HG03354 (cell line): ENCODE results near the gene SPX.

ENCODE experiments used
- ATAC-seq: cut with Tn5 transposase; IDR thresholded peaks from one replicate; pipeline ENCODE4 v1.9.1; 2021; ENCODE audit warnings: mild to moderate bottlenecking; ENCODE audit not compliant: unreplicated experiment, poor library complexity, severe bottlenecking

SPX gene, protein sequence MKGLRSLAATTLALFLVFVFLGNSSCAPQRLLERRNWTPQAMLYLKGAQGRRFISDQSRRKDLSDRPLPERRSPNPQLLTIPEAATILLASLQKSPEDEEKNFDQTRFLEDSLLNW

DNA sequence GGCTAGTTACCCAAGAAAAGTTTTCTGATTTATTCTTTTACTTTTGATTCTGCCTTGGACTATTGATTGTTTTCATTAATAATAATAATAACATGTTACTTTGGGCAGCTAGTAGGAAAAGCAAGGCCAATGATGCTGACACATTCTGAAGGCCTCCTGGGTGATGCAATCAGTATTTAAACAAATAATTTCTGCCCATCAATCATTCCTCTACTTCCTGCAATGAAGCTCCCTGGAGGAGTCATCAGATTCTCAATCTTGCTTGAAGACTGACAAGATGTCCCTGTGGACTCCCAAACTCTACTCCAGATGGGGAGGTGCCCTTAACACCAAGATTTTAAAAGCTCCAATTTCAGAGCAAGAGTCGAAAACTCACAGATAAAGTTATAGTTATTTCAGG, at the start of gene SPX:
Gene SPX, plus strand, starts transcription at position 244 of the 400 bp plus-strand sequence. CDS start 177 bp downstream, outside the sequence.
- ATAC-seq = no peak

DNA sequence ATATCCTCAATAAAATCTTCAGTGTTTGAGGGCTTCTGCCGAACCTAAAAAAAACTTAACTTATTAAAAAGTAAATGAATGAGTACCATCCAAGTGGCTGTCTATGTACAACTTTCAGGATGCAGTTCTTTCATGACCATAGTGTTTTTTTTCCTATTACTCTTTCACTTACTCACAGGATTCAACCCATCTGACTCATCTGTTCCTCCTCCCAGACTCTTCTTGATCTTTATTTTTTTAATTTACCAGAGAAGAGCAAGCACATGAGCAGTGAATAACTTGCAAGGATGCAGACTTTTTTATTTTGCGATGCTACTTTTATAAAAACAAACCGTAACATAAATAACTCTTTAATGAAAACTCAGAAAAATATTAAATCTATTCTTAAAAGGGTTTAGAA, 49.1 kb upstream of the SPX start:
- no peak for ATAC-seq

DNA sequence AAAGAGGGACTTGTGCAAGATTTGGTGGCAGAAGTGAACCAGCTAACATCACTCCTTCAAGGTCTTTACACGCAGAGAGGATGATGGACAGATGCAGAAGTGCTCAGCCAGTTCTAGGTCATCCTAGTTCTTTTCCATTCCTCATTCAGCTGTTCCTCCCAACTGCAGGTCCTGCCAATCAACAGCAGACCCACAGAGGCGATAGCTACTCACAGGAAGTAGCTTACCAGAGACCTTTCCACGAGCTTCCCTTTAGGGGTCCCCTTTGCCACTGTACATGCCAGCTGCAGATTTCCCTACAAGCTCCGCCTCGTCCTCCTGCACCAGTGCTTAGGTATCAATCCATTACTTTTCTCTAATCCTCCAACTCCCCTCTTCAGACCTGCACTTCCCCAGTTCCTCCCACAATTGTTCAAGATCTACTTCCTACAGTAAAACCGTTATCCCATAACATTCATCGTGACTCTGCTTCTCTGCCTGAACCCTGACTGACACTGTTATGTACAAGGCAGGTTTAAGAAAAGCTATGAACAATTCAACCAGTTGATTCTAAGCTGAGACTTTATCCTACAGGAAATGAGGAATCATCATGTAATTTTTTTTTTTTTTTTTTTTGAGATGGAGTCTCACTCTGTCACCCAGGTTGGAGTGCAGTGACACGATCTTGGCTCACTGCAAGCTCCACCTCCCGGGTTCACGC, 47.2 kb upstream of the SPX start:
- ATAC-seq = no peak

DNA sequence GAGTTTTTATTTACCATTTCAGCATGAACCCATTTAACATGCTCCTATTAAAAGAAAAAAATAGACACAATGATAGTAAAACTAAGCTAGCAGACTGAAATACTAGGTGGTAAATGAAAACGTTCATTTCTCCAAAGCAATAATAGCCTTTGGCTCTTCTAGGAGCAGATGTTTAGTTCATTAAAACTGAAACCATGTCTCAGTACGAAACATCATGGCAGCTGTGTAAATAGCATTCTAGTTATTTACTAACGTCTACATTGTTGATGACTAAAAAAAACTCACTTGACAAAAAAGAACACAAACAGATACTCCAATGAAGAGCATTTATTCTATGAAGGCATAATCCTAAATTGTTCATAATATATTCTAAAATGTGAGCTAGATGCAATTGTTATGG, 42.6 kb upstream of the SPX start:
- no peak for ATAC-seq

DNA sequence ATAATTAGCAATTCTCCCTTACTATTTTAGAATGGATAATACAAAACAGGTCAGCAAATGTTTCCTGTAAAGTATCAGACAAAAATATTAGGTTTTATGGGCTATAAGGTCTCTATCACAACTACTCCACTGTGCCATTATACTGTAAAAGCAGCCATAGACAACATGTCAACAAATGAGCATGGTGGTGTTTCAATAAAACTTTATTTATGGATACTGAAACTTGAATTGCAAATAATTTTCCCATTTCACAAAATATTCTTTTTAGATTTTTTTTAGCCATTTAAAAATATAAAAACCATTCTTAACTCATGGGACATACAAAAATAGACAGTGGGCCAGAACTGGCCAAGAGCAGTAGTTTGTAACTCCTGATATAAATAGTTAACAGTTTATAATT, 40.1 kb upstream of the SPX start:
- ATAC-seq = no peak

DNA sequence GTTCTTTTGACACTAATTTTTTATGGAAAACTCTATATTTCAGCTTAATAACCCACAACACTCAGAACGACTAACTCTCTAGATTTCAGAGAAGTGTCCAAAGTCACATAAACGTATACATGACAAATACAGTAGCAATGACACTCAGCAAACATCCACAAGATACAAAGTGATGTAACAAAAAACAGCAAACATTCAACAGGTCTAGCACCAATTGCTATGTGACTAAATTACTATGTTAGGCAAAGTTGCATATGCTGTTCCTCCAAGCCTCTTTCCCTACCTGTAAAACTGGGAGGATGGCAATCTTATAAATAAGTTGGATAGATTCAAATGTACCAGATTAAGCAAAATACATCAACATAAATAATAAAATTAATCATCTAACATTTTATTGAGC, 26.3 kb upstream of the SPX start:
- no peak for ATAC-seq

DNA sequence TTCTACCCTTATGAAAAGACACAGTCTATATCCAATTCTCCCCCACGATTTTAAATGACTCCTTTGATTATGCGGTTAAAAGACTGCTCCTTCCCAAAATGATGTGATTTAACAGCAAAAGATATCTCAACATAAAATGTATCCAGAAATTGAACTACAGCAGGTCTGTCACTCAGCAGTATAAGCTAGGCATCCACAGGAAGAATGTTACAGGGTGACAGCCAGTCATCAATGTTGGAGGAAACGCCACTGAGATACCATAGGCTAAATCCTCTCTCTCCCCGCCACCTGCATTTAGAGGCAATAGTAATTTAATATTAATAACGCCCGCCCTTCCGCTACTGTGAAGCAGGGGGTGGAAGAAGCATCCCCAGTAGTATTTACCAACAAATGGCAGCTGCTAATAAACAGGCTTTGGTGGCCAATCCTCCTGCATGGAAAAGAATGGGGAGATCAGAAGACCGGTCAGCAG, 25.3 kb upstream of the SPX start:
- ATAC-seq = no peak

DNA sequence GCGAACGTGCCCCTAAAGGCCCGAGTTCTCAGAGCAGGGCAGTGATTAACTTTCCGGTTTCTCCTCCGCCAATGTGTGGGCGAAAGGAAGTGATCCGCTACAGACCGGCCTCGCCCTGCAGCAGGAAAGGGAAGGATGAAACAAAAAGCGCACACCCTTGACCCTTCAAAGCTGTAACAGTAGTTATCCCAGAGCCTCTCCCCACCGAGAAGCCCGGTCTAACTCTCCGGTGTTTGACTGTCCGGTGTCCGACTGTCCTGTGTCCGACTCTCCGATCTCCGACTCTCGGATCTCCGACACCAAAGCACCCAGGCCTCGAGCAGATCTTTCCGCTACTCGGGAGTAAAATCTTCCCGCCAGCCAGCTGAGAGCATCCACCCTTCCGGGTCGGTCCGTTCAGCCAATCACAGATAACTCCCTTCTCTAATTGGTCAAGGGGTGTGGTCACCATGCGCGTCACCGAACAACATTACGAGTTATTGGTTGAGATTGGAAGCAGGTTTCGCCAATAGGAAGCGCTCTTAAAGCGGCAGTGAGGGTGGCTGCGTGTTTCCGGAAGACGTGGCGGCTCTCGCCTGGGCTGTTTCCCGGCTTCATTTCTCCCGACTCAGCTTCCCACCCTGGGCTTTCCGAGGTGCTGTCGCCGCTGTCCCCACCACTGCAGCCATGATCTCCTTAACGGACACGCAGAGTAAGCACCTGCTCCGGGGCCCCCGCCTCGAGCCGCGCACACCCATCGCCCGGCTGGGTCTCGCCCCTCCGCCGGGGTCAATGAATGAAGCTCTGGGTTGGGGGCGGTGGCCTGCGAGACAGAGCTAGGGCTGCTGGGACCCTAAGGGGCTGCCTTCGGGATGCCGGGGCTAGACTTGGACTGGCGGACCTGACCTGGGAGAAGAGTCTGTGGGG, 24.6 kb upstream of the SPX start, which contains the start of the genes GOLT1B and RECQL:
Gene GOLT1B, plus strand, starts transcription at position 532 of the 906 bp plus-strand sequence. Its CDS starts 135 bp downstream, at position 667.
Gene RECQL, minus strand, starts transcription at position 378 of the 906 bp plus-strand sequence. CDS start 2,065 bp downstream, outside the sequence.
- ATAC-seq = peak; percentile 98

DNA sequence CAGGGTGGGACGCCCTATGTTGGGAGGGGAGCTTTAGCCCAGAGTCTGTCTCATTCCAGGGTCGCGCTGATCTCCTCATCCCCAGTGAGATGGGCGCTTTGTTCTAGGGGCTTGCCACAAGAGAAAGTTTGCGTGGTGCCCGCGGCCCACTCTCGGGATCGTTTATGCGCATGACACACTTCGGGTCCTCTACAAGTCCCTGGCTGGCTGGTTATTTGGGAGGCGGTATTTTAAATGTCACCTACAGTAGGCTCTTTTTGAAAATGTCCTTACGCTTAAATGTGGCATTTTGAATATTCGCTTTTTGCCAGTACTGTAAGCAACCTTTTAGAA, 24.0 kb upstream of the SPX start:
- no peak for ATAC-seq

DNA sequence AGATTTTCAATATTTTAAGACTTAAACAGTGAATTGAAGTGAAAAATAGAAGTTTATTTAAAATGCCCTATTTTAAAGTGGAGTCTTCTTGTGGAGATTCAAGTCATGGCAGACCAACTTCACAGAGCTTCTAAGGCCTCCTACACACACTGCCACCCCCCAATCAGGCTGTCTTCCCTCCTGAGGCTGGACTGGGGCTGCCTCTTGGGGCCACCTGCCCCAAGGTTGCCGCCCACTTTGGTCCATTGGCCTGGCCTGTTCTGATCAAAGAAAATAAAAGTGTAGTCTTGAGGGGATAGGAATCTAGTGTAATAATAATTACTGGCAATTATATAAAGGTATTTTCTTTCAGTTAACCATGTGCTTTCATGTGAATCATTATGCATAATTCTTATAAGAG, 23.2 kb upstream of the SPX start:
- no peak for ATAC-seq

DNA sequence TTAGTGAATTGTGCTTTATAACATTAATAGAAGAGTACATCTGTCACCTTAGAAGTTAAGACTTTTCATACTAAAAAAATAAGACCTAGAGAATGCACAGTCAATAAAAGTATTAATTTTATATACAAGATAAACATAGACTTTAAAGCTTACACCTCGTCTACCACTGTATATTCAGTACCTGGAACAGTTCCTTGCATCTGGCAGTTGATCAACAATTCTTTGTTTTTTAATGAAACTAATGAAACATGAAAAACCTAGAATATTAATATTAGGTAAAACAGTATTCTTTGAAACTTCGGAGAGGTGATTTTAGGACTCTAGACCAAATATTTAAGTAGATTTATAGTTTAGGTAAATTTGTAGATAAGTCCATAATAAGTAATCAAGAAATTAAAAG, 20.2 kb upstream of the SPX start:
- ATAC-seq = no peak

DNA sequence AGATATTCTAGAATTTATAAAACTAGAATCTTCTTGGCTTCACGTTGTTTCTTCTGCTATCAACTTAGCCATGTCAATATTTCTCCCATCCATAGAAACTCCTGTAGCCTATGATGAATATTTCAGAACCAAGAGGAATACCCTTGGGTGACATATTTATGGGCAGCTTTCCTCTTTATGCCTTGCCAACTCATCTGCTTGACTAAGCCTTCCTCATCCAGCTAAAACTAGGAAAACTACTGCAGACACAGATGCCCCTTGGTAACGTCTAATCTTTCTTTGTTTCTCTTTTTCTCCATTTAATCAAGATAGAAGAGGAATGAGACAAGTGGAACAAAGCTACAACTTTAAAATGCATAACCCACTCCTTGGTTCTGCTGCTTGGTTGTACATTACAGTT, 18.2 kb upstream of the SPX start:
- ATAC-seq = no peak

DNA sequence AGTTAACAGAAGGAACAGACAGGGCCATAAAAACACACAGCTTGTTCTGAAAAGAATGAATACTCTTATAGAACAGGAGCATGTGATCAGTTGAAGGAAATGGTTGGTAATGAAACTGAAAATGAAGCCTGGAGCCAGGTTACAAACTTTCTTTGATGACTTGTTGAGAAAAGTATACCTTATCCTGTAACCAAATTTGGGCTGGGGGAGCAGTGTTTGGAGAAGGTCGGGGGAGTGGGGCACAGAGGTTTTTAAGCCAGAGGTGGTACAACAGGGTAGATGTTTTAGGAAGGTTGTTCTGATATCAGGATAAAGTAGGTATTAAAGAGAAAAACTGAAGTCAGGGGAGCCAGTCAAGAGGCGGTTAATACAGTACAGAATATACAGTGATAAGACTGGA, 16.3 kb upstream of the SPX start:
- ATAC-seq = peak; percentile 94

DNA sequence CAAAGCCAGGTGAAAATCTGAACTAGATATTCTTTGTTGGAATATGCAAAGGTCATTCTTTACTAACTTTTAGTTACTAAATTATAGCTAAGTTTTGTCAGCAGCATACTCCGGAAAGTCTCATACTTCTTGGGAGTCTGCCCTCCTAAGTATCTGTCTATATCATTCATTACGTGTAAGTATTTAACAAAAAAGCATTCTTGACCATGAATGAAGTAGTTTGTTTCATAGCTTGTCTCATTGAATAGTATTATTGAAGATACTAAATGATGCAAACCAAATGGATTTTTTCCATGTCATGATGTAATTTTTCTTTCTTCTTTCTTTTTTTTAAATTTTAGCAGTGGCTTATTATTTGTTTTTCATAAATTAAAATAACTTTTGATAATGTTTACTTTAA, 9.8 kb upstream of the SPX start:
- no peak for ATAC-seq

DNA sequence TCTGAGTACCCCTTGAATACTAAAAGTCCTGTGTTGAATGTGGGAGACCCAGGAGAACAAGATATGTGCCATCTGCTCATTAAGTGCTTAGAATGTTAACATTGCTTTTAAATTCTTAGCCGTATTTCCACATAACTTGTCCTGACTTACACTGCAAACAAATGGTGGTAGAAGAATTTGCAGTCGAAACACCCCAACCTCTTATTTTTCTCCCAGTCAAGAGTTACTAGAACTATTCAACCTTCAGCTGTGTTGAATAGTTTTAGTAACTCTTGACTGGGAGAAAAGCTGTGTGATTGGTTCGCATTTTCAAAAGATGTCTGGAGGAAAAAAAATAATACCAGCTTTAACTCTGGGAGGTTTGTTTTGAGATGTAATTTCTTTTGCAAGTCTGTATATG, 7.6 kb upstream of the SPX start:
- ATAC-seq = no peak

DNA sequence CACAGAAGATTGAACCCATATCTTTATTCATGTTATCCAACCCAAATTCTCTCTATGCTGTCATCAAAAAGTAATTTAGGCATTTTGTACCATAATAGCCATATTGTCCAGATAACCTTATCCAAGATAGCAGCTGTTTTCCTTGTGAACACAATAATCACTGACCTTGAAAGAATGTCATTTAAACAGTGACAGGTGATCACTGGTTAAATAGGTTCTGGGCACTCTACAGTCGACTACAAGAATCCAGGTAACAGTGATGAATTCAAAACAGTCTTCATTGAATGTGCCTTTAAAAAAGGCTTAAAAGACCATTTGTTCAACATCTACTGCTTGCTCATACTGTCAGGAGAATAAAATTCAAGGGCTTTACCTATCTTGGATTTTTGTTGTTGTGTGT, 4.6 kb upstream of the SPX start:
- ATAC-seq = no peak

DNA sequence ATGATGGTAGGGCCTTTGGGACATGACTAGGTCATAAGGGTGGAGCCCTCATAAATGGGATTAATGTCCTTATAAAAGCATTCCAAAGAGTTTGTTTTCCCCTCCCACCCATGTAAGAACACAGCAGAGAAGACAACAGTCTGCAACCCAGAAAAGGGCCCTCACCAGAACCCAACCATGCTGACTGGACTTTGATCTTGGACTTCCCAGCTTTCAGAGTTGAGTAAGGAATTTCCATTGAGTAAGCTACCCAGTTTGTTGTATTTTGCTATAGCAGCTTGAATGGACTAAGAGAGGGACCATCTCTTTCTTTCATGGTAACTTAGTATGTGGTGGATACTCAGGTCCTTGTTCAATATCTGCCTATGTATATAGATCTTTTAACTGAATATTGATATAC, 2.9 kb upstream of the SPX start:
- ATAC-seq = no peak

DNA sequence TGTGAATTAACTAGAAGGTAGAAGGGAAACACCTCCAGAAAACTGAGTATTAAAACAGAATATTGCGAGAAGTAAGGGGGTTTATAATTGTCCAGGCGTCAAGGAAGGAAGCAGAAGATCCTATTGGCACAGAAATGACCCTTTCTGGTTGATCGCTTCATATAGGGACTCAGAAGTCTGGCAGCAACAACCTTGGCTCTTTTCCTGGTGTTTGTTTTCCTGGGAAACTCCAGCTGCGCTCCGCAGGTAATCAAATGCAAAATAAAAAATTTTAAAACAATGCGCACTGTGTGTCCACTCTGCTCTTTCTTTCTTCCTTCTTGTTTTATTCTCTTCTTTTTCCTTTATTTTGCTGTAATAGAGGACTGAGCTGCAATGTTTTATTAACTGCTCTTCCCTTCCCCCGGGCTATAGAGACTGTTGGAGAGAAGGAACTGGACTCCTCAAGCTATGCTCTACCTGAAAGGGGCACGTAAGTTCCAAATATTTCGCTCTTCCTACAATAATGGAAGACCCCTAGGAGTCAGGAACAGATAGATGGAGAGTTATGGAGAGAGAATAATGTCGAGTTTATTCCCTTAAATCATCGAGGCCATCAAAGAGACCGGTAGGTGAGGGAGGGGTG, 737 bp downstream of the SPX start:
- ATAC-seq = no peak

DNA sequence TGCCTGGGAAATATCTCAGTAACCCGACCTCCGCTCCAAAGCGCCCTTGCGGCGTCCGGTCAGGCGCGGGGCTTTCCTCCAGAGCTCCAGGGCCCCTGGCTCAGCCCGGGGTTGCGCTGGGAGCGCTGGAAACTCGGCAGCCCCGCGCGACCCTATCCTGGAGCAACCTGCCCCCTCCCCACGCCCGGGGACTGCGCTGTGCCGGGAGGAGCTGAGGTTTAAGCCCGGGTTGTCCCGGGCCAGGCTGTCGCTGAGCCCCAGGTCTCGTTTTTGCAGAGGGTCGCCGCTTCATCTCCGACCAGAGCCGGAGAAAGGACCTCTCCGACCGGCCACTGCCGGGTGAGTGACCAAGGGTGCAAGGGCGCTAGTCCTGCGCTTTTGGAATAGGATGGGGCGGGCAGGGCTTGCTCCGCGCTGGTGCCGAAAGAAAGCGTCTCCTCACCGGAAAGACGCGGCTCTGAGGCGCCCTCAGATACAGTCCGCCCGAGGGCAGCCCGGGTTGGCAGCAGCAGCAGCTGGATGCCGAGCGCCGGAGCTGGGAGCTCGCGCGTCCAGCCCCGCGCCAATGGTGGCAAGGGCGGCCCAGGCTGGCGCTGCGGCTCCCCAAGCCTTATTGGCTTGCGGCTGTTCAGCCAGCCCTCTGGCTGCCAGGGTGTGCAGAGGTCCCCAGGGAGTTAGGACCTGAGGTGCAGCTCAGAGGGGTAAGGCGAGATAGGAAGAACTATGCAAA, 1.5 kb downstream of the SPX start:
- ATAC-seq = peak; percentile 89

DNA sequence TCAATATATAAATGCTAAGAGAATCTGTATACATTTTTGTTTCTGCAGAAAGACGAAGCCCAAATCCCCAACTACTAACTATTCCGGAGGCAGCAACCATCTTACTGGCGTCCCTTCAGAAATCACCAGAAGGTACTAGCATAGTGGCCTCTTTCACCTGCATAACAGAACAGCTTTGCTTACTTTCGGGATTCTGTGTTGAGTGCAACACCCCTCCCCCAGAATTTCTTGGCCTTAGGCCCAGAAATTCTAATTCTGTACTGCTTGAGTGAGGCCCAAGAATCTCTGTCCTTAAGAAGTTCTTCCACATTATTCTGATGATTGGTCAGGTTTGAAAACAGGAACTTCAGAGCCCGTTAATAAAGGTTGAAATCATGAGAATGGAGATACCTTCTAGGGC, 2.9 kb downstream of the SPX start:
- ATAC-seq = no peak
